ENCODE measurements around the gene BEST3. TPM values are rescaled to one million over a fixed set of nuclear protein-coding genes. Genes with fewer than 3 reads are reported as not detected.

The BEST3 gene
- total RNA-seq, 1 experiment from 2014 or later: 0.54 TPM

GRCh38 chr12:69610126-69610525 is 89.0 kb downstream of the BEST3 start:
- CTCF ChIA-PET: no interaction called here
- no TSS peak for BruUV-seq (replicated peaks)

More at GRCh38 chr12:69610126-69610525, 89.0 kb downstream of the BEST3 start:
- Histone ChIP-seq H3K4me3 (replicated peaks in 1 of 2; ENCODE audit: low read depth in 1 of 2, low read length in 2 of 2) (no peak overlapping the region), H3K27me3 (ENCODE audit: insufficient read depth, low read length) (peaks cover 22% of the 10 kb centered on the region), H3K9me2 (ENCODE audit: insufficient read depth) (no peaks in the 10 kb centered on the region), H3K4me1 (ENCODE audit: control insufficient read depth in 1 of 2, insufficient read depth in 2 of 2, low read length in 2 of 2) (no peaks in the 10 kb centered on the region), H3K9me3 (ENCODE audit: control insufficient read depth in 1 of 2, insufficient read depth in 1 of 2, low read depth in 1 of 2, low read length in 2 of 2) (no peaks in the 10 kb centered on the region), H3K4me2 (ENCODE audit: low read length) (no peak overlapping the region), H3K79me2 (ENCODE audit: insufficient read depth, low read length) (no peaks in the 10 kb centered on the region), H3K27ac (ENCODE audit: low read depth, low read length) (no peak overlapping the region), H4K20me1 (ENCODE audit: insufficient read depth) (no peaks in the 10 kb centered on the region), H3K36me3 (ENCODE audit: control insufficient read depth in 1 of 2, insufficient read depth in 2 of 2, low read length in 2 of 2) (no peaks in the 10 kb centered on the region), H2AFZ (ENCODE audit: low read depth, low read length, poor library complexity, severe bottlenecking) (no peak overlapping the region), H3K9ac (ENCODE audit: low read length) (no peak overlapping the region)
- POLR2A ChIA-PET: no interaction called here
- RAD21 ChIA-PET (ENCODE audit: low non-redundant PET in 1 of 2, low total read pairs in 2 of 2, uncharacterized antibody in 2 of 2, unreplicated experiment in 2 of 2): no interaction called here
- no peak for TF ChIP-seq EZH2phosphoT487 (IDR thresholded peaks at IDR 0.05; ENCODE audit: borderline replicate concordance)
- TF ChIP-seq POLR2A (IDR thresholded peaks at IDR 0.05; ENCODE audit: borderline replicate concordance, extremely low read depth, insufficient read depth, insufficient read length): no peak
- no peak for TF ChIP-seq ZNF274 (IDR thresholded peaks at IDR 0.05; ENCODE audit: low read depth, low read length)
- TF ChIP-seq SRF (IDR thresholded peaks at IDR 0.05; ENCODE audit: low read depth): no peak
- no peak for TF ChIP-seq EZH2 (IDR thresholded peaks at IDR 0.05)
- TF ChIP-seq JUND (IDR thresholded peaks at IDR 0.05): no peak
- no peak for TF ChIP-seq CTCF (IDR thresholded peaks at IDR 0.05 in 2 of 3, conservative IDR thresholded peaks at IDR 0.05 in 1 of 3; ENCODE audit: borderline replicate concordance in 1 of 3, insufficient read depth in 1 of 3, low read depth in 2 of 3, low read length in 2 of 3)
- no peak for TF ChIP-seq SIN3A (IDR thresholded peaks at IDR 0.05; ENCODE audit: low read depth)
- no peak for TF ChIP-seq CBX3 (IDR thresholded peaks at IDR 0.05; ENCODE audit: low read depth)
- no peak for TF ChIP-seq ATF3 (IDR thresholded peaks at IDR 0.05)
- no peak for TF ChIP-seq SP1 (IDR thresholded peaks at IDR 0.05; ENCODE audit: low read depth)
- no peak for TF ChIP-seq YY1 (IDR thresholded peaks at IDR 0.05; ENCODE audit: extremely low read depth, insufficient replicate concordance, low read depth, low read length)
- TF ChIP-seq POLR2AphosphoS5 (IDR thresholded peaks at IDR 0.05; ENCODE audit: low read depth, low read length): no peak
- no peak for TF ChIP-seq EGR1 (IDR thresholded peaks at IDR 0.05; ENCODE audit: low read depth)
- TF ChIP-seq FOSL1 (IDR thresholded peaks at IDR 0.05; ENCODE audit: low read depth): no peak
- intact Hi-C loops (cut with micrococcal nuclease): no loop called here
- ATAC-seq: no peak
- DNase-seq (ENCODE audit: low read depth, low spot score): no peak
